Cardiac fibroblast (primary cell): ENCODE measurements around the gene GSE1.

Experiments used
- DNase-seq, 2 donors: peaks; one replicate each; pipeline versions ENCODE4 v3.0.0 to v3.0.0-alpha.2; 2010; ENCODE audit warnings: low read depth in 2 of 2
- H3K4me3 ChIP-seq, 2 donors: replicated peaks in 1 of 2; 1 replicate in 1 of 2; 2 replicates in 1 of 2; pipeline ENCODE4 v1.5.1; 2011; ENCODE audit warnings: low read depth in 2 of 2, low read length in 2 of 2, mild to moderate bottlenecking in 2 of 2, moderate library complexity in 1 of 2
- TF ChIP-seq, protein P1 (sequence below): IDR thresholded peaks from one replicate; pipeline ENCODE4 v1.5.1; 2011; ENCODE audit warnings: low read depth, mild to moderate bottlenecking, low read length, inconsistent platforms

GSE1 gene

GRCh38 chr16:85722128-85722893 lies 109.2 kb downstream of the GSE1 start:
- TF ChIP-seq, protein P1, sequence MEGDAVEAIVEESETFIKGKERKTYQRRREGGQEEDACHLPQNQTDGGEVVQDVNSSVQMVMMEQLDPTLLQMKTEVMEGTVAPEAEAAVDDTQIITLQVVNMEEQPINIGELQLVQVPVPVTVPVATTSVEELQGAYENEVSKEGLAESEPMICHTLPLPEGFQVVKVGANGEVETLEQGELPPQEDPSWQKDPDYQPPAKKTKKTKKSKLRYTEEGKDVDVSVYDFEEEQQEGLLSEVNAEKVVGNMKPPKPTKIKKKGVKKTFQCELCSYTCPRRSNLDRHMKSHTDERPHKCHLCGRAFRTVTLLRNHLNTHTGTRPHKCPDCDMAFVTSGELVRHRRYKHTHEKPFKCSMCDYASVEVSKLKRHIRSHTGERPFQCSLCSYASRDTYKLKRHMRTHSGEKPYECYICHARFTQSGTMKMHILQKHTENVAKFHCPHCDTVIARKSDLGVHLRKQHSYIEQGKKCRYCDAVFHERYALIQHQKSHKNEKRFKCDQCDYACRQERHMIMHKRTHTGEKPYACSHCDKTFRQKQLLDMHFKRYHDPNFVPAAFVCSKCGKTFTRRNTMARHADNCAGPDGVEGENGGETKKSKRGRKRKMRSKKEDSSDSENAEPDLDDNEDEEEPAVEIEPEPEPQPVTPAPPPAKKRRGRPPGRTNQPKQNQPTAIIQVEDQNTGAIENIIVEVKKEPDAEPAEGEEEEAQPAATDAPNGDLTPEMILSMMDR: no peak
- no peak overlapping the region for H3K4me3 ChIP-seq
- no peak for DNase-seq

DNA sequence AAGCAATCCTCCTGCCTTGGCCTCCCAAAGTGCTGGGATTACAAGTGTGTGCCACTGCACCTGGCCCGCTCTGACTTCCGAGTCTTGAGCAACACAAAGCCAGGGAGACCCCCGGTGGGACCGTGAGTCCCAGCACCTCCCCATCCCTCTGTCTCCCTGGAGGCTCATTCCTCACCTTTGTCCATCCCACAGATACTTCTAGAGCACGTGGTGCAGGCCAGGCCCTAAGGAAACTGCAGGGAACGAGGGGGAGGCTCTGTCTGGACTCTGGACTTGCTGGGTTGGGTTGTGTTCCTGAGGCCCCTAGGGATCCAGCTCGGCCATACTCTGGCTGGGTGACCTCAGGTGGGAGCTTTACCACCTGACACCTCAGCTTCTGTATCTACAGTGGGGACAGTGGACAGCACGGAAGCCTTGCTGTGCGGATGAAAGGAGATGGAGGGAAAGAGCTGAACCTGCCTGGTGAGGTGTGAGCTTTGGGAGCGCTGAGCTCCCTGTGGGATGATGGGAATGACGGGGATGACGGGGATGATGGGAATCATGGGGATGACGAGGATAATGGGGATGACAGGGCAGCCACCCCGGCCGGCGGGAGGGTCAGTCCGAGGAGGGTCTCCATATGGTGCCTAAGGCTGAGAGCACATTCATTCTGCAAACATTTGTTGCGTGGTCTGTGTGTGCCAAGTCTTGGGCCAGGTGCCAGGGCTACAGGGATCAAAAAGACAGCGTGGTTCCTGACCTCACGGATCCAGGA lies 111.2 kb downstream of the GSE1 start:
- TF ChIP-seq, protein P1: no peak
- H3K4me3 ChIP-seq: no peak overlapping the region
- DNase-seq: no peak

GRCh38 chr16:85724936-85725335 lies 111.8 kb downstream of the GSE1 start:
- H3K4me3 ChIP-seq: no peak overlapping the region
- DNase-seq: no peak
- TF ChIP-seq, protein P1: no peak
